Neural progenitor cell (in vitro differentiated cells): Measurements from ENCODE around the gene CFAP20DC. TPM values are rescaled to one million over a fixed set of nuclear protein-coding genes. Genes with fewer than 3 reads are reported as not detected.

Source experiments
- DNase-seq: peaks from one replicate; pipeline ENCODE4 v3.0.0-alpha.2; 2016; ENCODE audit warnings: low spot score
- H2AFZ ChIP-seq: fragments of 200-600 bp; sonication (generic); replicated peaks from 2 replicates; pipeline ENCODE4 v1.6.1; 2016; ENCODE audit warnings: antibody characterized with exemption
- H3F3A ChIP-seq: fragments of 200-600 bp; sonication (generic); 2 replicates; pipeline ENCODE4 v1.6.1; 2016; ENCODE audit warnings: antibody characterized with exemption, low read depth
- H3K27ac ChIP-seq: fragments of 200-600 bp; sonication (generic); 2 replicates; pipeline ENCODE4 v1.5.1; 2016; ENCODE audit warnings: mild to moderate bottlenecking
- H3K27me3 ChIP-seq: fragments of 200-600 bp; sonication (generic); 2 replicates; pipeline ENCODE4 v1.6.1; 2016; ENCODE audit warnings: mild to moderate bottlenecking, moderate library complexity
- H3K36me3 ChIP-seq: fragments of 200-600 bp; sonication (generic); 2 replicates; pipeline ENCODE4 v1.5.1; 2016
- H3K4me1 ChIP-seq: fragments of 200-600 bp; sonication (generic); 2 replicates; pipeline ENCODE4 v1.6.1; 2016; ENCODE audit warnings: mixed run types
- H3K4me2 ChIP-seq: fragments of 200-600 bp; sonication (generic); 2 replicates; pipeline ENCODE4 v1.6.1; 2016
- H3K4me3 ChIP-seq: fragments of 200-600 bp; sonication (generic); 2 replicates; pipeline ENCODE4 v1.5.1; 2016
- H3K79me2 ChIP-seq: fragments of 200-600 bp; sonication (generic); 2 replicates; pipeline ENCODE4 v1.6.1; 2016; ENCODE audit warnings: low read depth
- H3K9ac ChIP-seq: fragments of 200-600 bp; sonication (generic); 2 replicates; pipeline ENCODE4 v1.6.1; 2016
- H3K9me3 ChIP-seq: fragments of 200-600 bp; sonication (generic); 2 replicates; pipeline ENCODE4 v1.5.1; 2016; ENCODE audit warnings: low read depth
- H4K20me1 ChIP-seq: fragments of 200-600 bp; sonication (generic); 2 replicates; pipeline ENCODE4 v1.6.1; 2016; ENCODE audit warnings: low read depth
- H3K27ac Mint-ChIP-seq: 3 replicates; pipeline ENCODE4 v1.8.0; 2021; ENCODE audit warnings: mixed read lengths
- H3K27me3 Mint-ChIP-seq: 2 replicates; pipeline ENCODE4 v1.8.0; 2022; ENCODE audit warnings: low read depth, mild to moderate bottlenecking, inconsistent platforms, moderate library complexity, mixed read lengths; ENCODE audit not compliant: insufficient read depth
- H3K36me3 Mint-ChIP-seq: 3 replicates; pipeline ENCODE4 v1.8.0; 2021; ENCODE audit warnings: mixed read lengths
- H3K4me1 Mint-ChIP-seq: 3 replicates; pipeline ENCODE4 v1.8.0; 2021; ENCODE audit warnings: mixed read lengths
- H3K4me3 Mint-ChIP-seq: 3 replicates; pipeline ENCODE4 v1.8.0; 2021; ENCODE audit warnings: mild to moderate bottlenecking, moderate library complexity, mixed read lengths
- H3K9me3 Mint-ChIP-seq: 3 replicates; pipeline ENCODE4 v1.8.0; 2020; ENCODE audit warnings: mixed read lengths
- EZH2 ChIP-seq: fragments of 200-600 bp; sonication (generic); IDR thresholded peaks from 2 replicates; pipeline ENCODE4 v1.6.1; 2017; ENCODE audit warnings: antibody characterized with exemption, mild to moderate bottlenecking, moderate library complexity
- EZH2phosphoT487 ChIP-seq: fragments of 200-600 bp; sonication (generic); IDR thresholded peaks from 2 replicates; pipeline ENCODE4 v1.6.1; 2017; ENCODE audit warnings: antibody characterized with exemption
- total RNA-seq: library from RNA; depleted of rRNA; stranded (reverse); fragments of >200 nt; gene quantifications from 2 replicates; pipeline ENCODE4 v1.2.3, GENCODE V29; 2015; ENCODE audit warnings: low replicate concordance
- TF ChIP-seq, protein P1 (sequence below): fragments of 200-600 bp; sonication (generic); IDR thresholded peaks from 2 replicates; pipeline ENCODE4 v1.5.1; 2017; ENCODE audit warnings: antibody characterized with exemption, mild to moderate bottlenecking

CFAP20DC gene
- total RNA-seq, 1 donor from 2014 or later = 14.0 TPM

DNA sequence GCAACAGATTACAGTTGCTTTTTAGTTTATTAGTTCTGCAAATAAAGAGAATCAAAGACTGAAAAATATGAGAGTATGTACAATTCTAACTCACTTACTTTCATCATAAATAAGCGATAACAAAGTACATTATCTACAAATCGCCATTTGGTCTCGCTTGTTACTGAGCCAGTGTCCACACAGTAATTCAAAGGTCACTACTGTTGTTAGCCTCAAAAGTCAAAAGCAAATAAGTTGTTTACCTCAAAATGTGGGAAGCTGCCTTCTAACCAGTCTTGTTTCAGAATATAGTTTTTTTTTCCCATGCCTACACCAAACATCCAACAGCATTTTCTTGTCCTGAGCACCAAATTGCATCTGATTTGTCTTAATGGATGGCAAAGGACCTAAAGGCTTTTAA, 255.9 kb downstream of the CFAP20DC start:
- Mint-ChIP-seq H3K9me3 (no peaks in the 10 kb centered on the region), H3K4me1 (no peaks in the 10 kb centered on the region), H3K4me3 (no peak overlapping the region), H3K27ac (no peak overlapping the region), H3K27me3 (peaks cover 5% of the 10 kb centered on the region), H3K36me3 (no peaks in the 10 kb centered on the region)
- no peak for TF ChIP-seq EZH2
- TF ChIP-seq, protein P1, sequence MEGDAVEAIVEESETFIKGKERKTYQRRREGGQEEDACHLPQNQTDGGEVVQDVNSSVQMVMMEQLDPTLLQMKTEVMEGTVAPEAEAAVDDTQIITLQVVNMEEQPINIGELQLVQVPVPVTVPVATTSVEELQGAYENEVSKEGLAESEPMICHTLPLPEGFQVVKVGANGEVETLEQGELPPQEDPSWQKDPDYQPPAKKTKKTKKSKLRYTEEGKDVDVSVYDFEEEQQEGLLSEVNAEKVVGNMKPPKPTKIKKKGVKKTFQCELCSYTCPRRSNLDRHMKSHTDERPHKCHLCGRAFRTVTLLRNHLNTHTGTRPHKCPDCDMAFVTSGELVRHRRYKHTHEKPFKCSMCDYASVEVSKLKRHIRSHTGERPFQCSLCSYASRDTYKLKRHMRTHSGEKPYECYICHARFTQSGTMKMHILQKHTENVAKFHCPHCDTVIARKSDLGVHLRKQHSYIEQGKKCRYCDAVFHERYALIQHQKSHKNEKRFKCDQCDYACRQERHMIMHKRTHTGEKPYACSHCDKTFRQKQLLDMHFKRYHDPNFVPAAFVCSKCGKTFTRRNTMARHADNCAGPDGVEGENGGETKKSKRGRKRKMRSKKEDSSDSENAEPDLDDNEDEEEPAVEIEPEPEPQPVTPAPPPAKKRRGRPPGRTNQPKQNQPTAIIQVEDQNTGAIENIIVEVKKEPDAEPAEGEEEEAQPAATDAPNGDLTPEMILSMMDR = no peak
- TF ChIP-seq EZH2phosphoT487 = no peak
- no peaks in the 10 kb centered on the region for H3K79me2 ChIP-seq
- H3K4me2 ChIP-seq = no peak overlapping the region
- H3K4me1 ChIP-seq = no peaks in the 10 kb centered on the region
- H4K20me1 ChIP-seq = no peaks in the 10 kb centered on the region
- no peak overlapping the region for H3K27ac ChIP-seq
- no peak overlapping the region for H3K9ac ChIP-seq
- H3K4me3 ChIP-seq = no peak overlapping the region
- no peaks in the 10 kb centered on the region for H3K9me3 ChIP-seq
- H3F3A ChIP-seq = no peaks in the 10 kb centered on the region
- H2AFZ ChIP-seq = no peak overlapping the region
- no peak for DNase-seq
- H3K36me3 ChIP-seq = no peaks in the 10 kb centered on the region
- no peaks in the 10 kb centered on the region for H3K27me3 ChIP-seq

DNA sequence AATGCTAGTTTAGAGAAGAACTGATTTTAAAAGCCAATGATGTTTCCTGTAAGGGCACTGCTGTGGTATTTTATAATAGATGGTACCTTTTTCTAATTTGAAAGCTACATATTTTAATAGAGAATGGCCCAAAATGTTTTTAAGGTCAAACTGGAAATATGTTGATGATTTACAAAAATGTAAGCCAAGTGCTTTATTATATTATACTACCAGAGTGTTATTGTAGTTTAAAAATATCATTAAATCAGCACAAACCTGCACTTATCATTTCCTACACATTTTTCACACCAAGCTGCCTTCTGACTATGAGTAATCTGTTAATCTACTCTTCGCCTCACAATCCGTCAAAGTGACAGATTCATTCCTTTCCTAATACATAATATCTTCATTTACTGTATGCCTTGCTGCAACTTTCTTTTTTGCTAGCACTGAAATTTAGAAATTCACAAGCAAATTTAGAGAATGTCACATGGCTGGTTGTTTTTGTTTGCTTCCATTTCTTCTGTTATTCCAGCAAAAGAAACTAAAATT, 256.8 kb downstream of the CFAP20DC start:
- no peak overlapping the region for H3K27ac Mint-ChIP-seq
- Histone ChIP-seq H3K79me2 (no peaks in the 10 kb centered on the region), H3F3A (no peaks in the 10 kb centered on the region), H2AFZ (no peak overlapping the region), H3K4me2 (no peak overlapping the region), H4K20me1 (no peaks in the 10 kb centered on the region), H3K27me3 (no peaks in the 10 kb centered on the region), H3K27ac (no peak overlapping the region), H3K9ac (no peak overlapping the region), H3K9me3 (no peaks in the 10 kb centered on the region), H3K4me3 (no peak overlapping the region), H3K36me3 (no peaks in the 10 kb centered on the region), H3K4me1 (no peaks in the 10 kb centered on the region)
- H3K4me1 Mint-ChIP-seq = no peaks in the 10 kb centered on the region
- no peaks in the 10 kb centered on the region for H3K36me3 Mint-ChIP-seq
- no peak for DNase-seq
- no peaks in the 10 kb centered on the region for H3K9me3 Mint-ChIP-seq
- peaks cover 5% of the 10 kb centered on the region for H3K27me3 Mint-ChIP-seq
- no peak overlapping the region for H3K4me3 Mint-ChIP-seq
- no peak for TF ChIP-seq EZH2
- TF ChIP-seq, protein P1 = no peak
- TF ChIP-seq EZH2phosphoT487 = no peak

DNA sequence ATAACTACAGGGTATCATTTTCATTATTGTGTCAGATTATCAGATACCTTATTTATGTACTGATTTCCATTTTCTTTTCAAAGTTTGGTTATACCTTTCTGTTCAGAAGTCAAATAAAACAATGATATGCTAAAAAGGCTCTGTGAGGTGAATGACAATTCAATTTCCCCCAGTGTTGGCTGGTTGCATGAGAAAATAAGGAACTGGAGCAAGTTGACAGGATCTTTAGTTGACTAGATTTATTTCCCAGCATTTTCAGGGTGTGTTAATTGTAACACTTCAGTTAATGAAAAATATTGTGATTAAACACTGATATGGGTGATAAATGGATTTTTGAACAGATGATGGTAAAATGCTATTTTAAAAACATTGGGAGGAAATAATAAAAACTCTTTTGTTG, 260.4 kb downstream of the CFAP20DC start:
- peaks cover 3% of the 10 kb centered on the region for H3K27me3 Mint-ChIP-seq
- no peaks in the 10 kb centered on the region for H3K36me3 ChIP-seq
- no peaks in the 10 kb centered on the region for H3F3A ChIP-seq
- no peak for DNase-seq
- H3K4me1 Mint-ChIP-seq = no peaks in the 10 kb centered on the region
- H3K27ac ChIP-seq = no peak overlapping the region
- H3K4me3 ChIP-seq = no peak overlapping the region
- no peaks in the 10 kb centered on the region for H3K79me2 ChIP-seq
- H3K27ac Mint-ChIP-seq = no peak overlapping the region
- no peaks in the 10 kb centered on the region for H4K20me1 ChIP-seq
- no peaks in the 10 kb centered on the region for H3K4me1 ChIP-seq
- no peak overlapping the region for H3K9ac ChIP-seq
- H3K4me2 ChIP-seq = no peak overlapping the region
- no peaks in the 10 kb centered on the region for H3K27me3 ChIP-seq
- H3K36me3 Mint-ChIP-seq = no peaks in the 10 kb centered on the region
- no peak overlapping the region for H3K4me3 Mint-ChIP-seq
- no peaks in the 10 kb centered on the region for H3K9me3 Mint-ChIP-seq
- H2AFZ ChIP-seq = no peak overlapping the region
- H3K9me3 ChIP-seq = no peaks in the 10 kb centered on the region
- TF ChIP-seq EZH2 (no peak), EZH2phosphoT487 (no peak)
- TF ChIP-seq, protein P1 = no peak
